NCI-H510A treated with DMSO at 0.1 percent for 48 hours (cell line): Measurements from ENCODE around the gene LRP8.

Source experiments
- DNase-seq: peaks from one replicate; lab custom pipeline; 2025; lab: John Stamatoyannopoulos, UW

Gene LRP8

GRCh38 chr1:53359225-53359933 lies 31.5 kb upstream of the LRP8 start:
- DNase-seq: no peak

DNA sequence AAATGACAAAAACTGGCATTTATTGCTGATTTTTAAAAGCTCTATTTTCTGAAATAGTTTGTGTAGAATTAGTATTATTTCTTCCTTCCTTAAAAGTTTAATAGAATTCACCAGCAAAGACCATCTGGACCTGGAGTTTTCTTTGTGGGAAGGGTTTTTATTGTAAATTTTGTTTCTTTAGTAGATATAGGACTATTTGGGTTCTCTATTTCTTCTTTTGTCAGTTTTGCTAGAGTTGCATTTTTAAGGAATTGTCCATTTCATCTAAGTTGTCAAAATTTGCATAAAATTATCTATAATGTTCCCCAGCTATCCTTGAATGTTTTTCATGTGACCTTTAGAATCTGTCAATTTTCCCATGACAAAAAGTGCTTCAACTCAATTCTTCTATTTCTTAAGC lies 28.8 kb upstream of the LRP8 start:
- DNase-seq: no peak

DNA sequence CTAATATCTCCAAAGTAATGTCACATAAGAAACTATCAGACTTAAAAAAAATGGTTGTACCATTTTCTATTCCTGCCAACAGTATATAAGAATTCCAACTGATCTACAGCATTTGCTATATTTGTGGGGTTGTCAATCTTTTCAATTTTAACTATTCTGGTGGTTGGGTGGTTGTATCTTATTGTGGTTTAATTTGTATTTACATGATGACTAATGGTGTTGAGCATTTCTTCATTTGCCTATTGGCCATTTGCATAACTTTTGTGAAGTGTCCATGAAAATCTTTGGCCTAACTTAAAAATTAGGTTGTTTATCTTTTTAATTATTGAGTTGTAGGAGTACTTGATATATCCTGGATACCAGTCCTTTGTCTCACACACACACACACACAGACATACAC lies 26.2 kb upstream of the LRP8 start:
- DNase-seq: no peak

DNA sequence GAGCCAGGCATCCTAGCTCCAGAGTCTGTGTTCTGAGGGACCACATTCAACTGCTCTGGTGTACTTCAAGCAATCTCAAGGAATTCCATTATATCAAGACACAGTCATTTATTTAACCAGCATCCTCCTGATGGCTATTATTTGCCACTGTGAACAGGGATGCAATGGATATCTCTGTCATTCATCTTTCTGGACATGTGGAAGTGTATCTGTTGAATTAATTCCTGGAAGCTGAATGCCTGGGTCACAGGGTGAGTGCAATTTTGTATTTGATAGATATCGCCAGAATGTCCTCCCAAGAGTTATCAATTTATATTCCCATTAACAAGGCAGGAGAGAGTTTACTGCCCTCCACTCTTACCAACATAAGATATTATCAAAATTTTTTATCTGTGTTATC lies 24.7 kb upstream of the LRP8 start:
- DNase-seq: no peak

- no peak for DNase-seq
Observed at GRCh38 chr1:53350853-53351767, 23.2 kb upstream of the LRP8 start.

DNA sequence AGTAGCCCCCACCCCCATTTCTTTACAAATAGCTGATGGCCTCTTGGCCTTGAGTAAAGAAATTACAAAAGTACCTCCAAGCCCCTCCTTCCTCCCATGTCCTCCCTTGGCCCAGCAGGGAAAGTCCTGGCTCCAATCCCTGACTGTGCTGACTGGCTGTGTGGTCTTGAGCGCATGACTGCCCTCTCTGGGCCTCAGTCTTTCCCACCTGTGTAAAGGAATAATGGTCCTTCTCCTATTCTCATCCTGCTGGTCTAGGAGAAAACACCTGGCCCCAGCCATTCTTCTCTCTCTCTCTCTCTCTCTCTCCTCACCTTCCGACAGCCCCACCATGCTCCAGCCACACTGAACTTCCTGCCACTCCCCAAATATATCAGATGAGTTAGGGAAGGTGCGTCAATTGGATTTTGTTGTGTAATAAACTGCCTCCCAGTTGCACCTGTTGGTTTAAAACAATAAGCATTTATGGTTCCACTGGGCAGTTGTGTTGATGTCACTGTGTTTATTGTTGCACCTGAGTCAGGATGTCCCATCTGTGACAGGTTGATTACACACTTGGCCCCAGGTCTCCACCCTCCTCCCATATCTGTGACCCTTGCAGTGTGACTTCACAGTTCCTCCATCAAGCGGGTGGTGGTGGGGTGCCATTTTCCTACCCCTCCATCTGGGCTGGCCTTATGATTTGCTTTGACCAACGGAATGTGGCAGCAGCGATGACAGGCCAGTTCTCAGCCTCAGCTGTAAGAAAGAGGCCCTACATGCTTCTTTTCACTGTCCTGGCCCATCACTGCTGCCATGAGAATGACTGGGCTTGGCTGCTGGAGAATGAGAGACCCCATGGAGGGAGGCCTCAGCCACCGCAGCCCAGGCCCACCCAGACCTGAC lies 22.3 kb upstream of the LRP8 start:
- DNase-seq: no peak

DNA sequence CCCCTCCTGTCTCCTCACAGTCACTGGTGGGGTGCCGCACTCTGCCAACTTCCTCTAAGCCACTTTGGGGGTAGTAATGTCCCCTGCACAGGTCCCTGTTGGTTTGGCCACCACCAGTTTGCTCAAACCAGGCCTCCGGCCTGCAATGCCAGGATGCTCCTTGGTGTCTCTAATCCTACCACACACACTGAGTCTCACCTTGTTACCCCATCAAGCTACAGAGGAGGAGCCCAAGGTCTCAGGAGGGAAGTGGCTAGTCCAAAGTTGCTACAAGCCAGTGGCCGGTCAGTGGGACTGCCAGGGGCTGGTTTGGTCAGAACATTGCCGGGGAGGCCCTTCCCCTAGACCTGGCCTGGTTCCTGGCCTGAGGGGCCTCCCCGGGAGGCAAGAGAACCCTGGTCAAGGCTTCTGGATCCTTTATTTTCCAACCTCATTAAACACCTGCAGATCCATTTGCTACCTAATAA lies 21.5 kb upstream of the LRP8 start:
- no peak for DNase-seq

GRCh38 chr1:53348486-53349368 lies 20.9 kb upstream of the LRP8 start:
- DNase-seq: no peak

- no peak for DNase-seq
Observed at GRCh38 chr1:53346814-53347176, 18.9 kb upstream of the LRP8 start.

GRCh38 chr1:53345996-53346813 lies 18.3 kb upstream of the LRP8 start:
- no peak for DNase-seq

DNA sequence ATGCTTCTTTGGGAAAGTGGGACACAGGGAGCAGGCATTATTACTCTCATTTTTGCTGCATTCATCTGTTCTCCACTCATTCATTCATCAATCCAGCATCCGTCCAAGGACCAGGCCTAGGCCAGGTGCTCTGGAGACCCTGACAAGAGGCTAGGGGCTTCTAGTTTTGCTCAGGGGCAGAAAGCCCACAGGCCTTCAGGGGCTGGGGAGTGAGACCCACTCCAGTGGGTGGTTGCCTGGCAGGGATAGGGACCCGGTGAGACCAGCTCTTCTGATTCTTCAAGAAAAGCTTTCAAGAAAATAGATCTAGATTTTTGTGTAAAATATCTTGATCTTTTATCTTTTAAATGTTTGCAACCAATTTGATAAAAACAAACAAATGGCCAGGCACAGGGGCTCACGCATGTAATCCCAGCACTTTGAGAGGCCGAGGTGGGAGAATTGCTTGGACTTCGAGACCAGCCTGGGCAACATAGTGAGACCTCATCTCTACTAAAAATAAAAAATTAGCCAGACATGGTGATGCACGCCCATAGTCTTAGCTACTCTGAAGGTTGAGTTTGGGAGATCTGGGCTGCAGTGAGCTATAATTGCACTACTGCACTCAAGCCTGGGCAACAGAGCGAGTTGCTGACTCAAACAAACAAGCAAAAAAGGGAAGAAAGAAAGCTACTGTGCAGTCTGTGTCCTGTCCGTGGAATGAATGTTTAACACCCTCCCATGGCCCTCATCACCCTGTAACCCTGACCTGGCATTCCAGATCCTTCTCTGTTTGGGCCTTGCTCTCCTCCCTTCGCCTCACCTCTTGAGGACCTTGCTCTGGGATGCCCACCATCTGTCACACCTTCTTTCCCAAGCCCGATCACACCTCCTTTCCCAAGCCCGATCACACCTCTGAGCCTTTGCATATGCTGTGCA lies 17.3 kb upstream of the LRP8 start:
- no peak for DNase-seq

DNA sequence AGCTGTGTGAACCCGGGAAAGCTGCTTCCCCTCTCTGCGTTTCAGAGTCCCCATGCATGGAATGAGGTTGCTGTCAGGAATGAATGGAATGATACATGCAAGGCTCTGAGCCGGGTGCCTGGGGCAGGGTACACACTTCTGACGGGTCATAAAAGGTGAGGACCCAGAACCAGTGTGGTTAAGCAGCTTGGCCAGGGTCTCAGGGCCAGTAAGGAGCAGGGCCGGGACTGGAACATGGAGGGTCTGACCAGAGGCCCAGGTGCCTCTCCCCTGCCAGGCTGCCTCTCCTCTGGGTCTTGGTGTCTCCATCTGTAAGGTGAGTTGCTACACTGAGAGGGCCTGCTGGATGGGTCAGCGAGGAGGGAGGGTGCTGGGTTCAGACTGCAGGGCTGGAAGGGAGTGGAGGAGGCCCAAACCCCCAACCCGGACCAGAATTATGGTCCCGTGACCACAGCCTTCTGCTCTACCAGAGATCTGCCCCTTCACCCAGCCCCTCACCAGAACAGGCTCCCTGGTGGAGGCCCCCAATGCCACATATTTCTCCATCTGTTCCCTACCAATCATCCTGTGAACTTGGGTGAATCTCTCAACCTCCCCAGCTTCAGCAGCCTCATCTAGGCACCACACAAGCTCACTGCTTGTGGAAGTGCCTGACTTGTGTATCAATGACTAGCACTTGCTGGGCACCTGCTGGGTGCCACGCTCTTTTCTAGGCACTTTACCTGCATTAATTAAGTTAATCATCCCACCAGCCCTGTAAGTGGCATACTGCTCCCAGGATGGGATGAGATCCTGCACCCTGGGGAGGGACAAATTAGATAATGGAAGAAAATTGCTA lies 16.2 kb upstream of the LRP8 start:
- no peak for DNase-seq

GRCh38 chr1:53342735-53343470 lies 15.0 kb upstream of the LRP8 start:
- DNase-seq: no peak

GRCh38 chr1:53341961-53342707 lies 14.3 kb upstream of the LRP8 start:
- DNase-seq: no peak

- DNase-seq: no peak
Observed at GRCh38 chr1:53341521-53341895, 13.6 kb upstream of the LRP8 start.

- no peak for DNase-seq
Observed at GRCh38 chr1:53340660-53341520, 13.0 kb upstream of the LRP8 start.
